ENCODE measurements around the gene C11orf58. TPM values are rescaled to one million over a fixed set of nuclear protein-coding genes. Genes with fewer than 3 reads are reported as not detected.

The C11orf58 gene
- total RNA-seq, 1 experiment from 2014 or later: 171 TPM

DNA sequence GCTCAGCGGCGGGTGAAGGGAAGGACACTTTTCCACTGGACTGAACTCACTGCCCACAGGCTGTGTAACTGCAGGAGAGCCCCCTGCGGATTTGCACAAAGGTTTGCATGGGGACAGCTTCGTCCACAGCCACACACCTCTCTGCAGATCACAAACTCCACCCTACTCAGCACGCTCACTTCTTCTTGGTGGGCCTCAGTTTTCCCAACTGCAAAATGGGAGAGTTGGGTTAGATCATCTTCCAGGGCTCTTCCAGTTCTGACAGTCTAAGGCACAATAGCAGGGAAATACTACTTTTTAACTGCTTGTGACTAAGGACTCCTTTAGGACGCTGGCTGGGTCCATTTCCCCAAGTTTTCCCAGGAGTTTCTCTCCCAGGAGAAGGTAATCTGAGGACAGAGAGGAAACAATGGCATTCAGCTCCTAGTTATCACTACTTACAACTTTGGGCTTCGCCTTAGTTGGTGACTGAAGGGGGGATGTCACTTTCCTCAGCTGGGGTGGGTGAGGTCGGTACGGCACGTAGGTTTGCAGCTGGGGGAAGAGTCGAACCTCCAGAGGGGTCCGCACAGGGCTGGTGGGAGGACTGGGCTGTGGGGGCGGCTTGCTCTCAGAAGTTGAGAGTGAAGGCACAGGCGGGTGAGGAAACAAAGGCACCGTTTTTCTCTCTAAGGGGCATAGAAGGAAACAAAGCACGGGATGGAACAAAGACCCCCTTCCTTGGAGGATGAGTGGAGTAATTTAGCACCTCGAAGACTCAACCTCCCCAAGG, 55.8 kb downstream of the C11orf58 start:
- intact Hi-C loops (cut with micrococcal nuclease; ENCODE audit: unreplicated experiment): no loop called here

DNA sequence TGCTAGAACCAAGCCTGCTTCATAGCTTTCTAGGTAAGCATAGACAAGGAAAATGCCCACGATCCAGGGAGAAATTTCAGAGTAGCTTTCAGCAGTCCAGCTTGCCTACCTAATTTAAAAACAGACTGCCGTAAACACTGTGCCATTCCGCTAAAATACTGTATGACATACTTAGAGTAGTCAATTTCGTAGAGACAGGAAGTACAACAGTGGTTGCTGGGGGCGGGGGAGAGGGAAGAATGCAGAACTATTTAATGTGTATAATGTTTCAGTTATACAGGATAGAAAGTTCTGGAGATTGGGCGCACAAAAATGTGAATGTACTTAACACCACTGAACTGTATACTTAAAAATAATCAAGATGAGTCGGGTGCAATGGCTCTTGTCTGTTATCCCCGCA, 56.7 kb downstream of the C11orf58 start:
- Histone ChIP-seq H3K9me3 (ENCODE audit: low read depth, low read length, poor library complexity, severe bottlenecking) (no peaks in the 10 kb centered on the region), H3K27me3 (replicated peaks; ENCODE audit: insufficient read depth, low read depth, low read length, poor library complexity) (no peaks in the 10 kb centered on the region), H3K27ac (ENCODE audit: low read depth, low read length, poor library complexity, severe bottlenecking) (no peak overlapping the region), H3K4me3 (ENCODE audit: low read depth, low read length, poor library complexity, severe bottlenecking) (no peak overlapping the region), H3K4me1 (ENCODE audit: insufficient read depth, low read length, poor library complexity, severe bottlenecking) (peaks cover 5% of the 10 kb centered on the region), H3K36me3 (ENCODE audit: insufficient read depth, low read length, poor library complexity, severe bottlenecking) (no peaks in the 10 kb centered on the region)
- BruUV-seq (replicated peaks): no TSS peak
- no peak for DNase-seq (ENCODE audit: low spot score)
- intact Hi-C loops (cut with micrococcal nuclease; ENCODE audit: unreplicated experiment): no loop called here
- TF ChIP-seq, protein P1, sequence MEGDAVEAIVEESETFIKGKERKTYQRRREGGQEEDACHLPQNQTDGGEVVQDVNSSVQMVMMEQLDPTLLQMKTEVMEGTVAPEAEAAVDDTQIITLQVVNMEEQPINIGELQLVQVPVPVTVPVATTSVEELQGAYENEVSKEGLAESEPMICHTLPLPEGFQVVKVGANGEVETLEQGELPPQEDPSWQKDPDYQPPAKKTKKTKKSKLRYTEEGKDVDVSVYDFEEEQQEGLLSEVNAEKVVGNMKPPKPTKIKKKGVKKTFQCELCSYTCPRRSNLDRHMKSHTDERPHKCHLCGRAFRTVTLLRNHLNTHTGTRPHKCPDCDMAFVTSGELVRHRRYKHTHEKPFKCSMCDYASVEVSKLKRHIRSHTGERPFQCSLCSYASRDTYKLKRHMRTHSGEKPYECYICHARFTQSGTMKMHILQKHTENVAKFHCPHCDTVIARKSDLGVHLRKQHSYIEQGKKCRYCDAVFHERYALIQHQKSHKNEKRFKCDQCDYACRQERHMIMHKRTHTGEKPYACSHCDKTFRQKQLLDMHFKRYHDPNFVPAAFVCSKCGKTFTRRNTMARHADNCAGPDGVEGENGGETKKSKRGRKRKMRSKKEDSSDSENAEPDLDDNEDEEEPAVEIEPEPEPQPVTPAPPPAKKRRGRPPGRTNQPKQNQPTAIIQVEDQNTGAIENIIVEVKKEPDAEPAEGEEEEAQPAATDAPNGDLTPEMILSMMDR (conservative IDR thresholded peaks at IDR 0.05; ENCODE audit: low read depth, low read length): no peak
- no peak for TF ChIP-seq EZH2 (IDR thresholded peaks at IDR 0.05; ENCODE audit: borderline replicate concordance, low read depth, low read length, poor library complexity, severe bottlenecking)
- POLR2A ChIA-PET (ENCODE audit: low non-redundant PET): interaction anchor here (0.6 kb wide), 1 partner anchor 18 kb away, joined by 5 read pairs; no protein-coding TSS in a partner anchor
- CTCF ChIA-PET: no interaction called here

More for the DNA sequence above, 55.8 kb downstream of the C11orf58 start:
- Histone ChIP-seq H3K27me3 (replicated peaks; ENCODE audit: insufficient read depth, low read depth, low read length, poor library complexity) (no peaks in the 10 kb centered on the region), H3K27ac (ENCODE audit: low read depth, low read length, poor library complexity, severe bottlenecking) (no peak overlapping the region), H3K4me3 (ENCODE audit: low read depth, low read length, poor library complexity, severe bottlenecking) (no peak overlapping the region), H3K36me3 (ENCODE audit: insufficient read depth, low read length, poor library complexity, severe bottlenecking) (no peaks in the 10 kb centered on the region), H3K4me1 (ENCODE audit: insufficient read depth, low read length, poor library complexity, severe bottlenecking) (no peaks in the 10 kb centered on the region), H3K9me3 (ENCODE audit: low read depth, low read length, poor library complexity, severe bottlenecking) (no peaks in the 10 kb centered on the region)
- TF ChIP-seq, protein P1 (conservative IDR thresholded peaks at IDR 0.05; ENCODE audit: low read depth, low read length): no peak
- TF ChIP-seq EZH2 (IDR thresholded peaks at IDR 0.05; ENCODE audit: borderline replicate concordance, low read depth, low read length, poor library complexity, severe bottlenecking): no peak
- ChIA-PET POLR2A (ENCODE audit: low non-redundant PET) (interaction anchor here (0.6 kb wide), 1 partner anchor 17 kb away, joined by 5 read pairs; no protein-coding TSS in a partner anchor), CTCF (no interaction called here)
- no peak for DNase-seq (ENCODE audit: low spot score)
- no TSS peak for BruUV-seq (replicated peaks)

DNA sequence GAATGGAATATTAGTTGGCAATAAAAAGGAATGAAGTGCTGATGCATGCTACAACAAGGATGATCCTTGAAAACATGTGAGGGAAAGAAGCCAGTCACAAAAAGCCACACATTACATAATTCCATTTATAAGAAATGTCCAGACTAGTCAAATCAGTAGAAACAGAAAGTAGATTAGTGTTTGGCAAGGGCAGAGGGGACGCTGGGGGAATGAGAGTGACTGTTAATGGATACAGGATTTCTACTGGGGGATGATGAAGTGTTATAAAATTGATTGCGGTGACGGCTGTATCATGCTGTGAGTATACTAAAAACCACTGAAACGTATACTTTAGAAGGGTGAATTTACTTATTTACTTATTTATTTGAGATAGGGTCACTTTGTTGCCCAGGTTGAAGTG, 57.9 kb downstream of the C11orf58 start:
- Histone ChIP-seq H3K27ac (ENCODE audit: low read depth, low read length, poor library complexity, severe bottlenecking) (no peak overlapping the region), H3K4me3 (ENCODE audit: low read depth, low read length, poor library complexity, severe bottlenecking) (no peak overlapping the region), H3K9me3 (ENCODE audit: low read depth, low read length, poor library complexity, severe bottlenecking) (no peaks in the 10 kb centered on the region), H3K36me3 (ENCODE audit: insufficient read depth, low read length, poor library complexity, severe bottlenecking) (no peaks in the 10 kb centered on the region), H3K4me1 (ENCODE audit: insufficient read depth, low read length, poor library complexity, severe bottlenecking) (peaks cover 8% of the 10 kb centered on the region), H3K27me3 (replicated peaks; ENCODE audit: insufficient read depth, low read depth, low read length, poor library complexity) (no peaks in the 10 kb centered on the region)
- BruUV-seq (replicated peaks): no TSS peak
- ChIA-PET CTCF (no interaction called here), POLR2A (ENCODE audit: low non-redundant PET) (no interaction called here)
- intact Hi-C loops (cut with micrococcal nuclease; ENCODE audit: unreplicated experiment): no loop called here
- DNase-seq (ENCODE audit: low spot score): no peak
- TF ChIP-seq, protein P1 (conservative IDR thresholded peaks at IDR 0.05; ENCODE audit: low read depth, low read length): no peak
- no peak for TF ChIP-seq EZH2 (IDR thresholded peaks at IDR 0.05; ENCODE audit: borderline replicate concordance, low read depth, low read length, poor library complexity, severe bottlenecking)
